Upper lobe of right lung (tissue), 1 donor: ENCODE measurements around the gene SFMBT2. TPM values are rescaled to one million over a fixed set of nuclear protein-coding genes. Genes with fewer than 3 reads are reported as not detected.

Experiments used
- ATAC-seq: fragments of 200-7000 bp; cut with Tn5 transposase; one replicate; pipeline ENCODE4 v1.9.1; 2020; ENCODE audit warnings: mild to moderate bottlenecking, moderate library complexity
- DNase-seq: peaks from one replicate; pipeline ENCODE4 v3.0.0-alpha.2; 2020
- H3K27ac ChIP-seq: fragments of 200-600 bp; one replicate; pipeline ENCODE4 v1.8.0; 2022
- H3K27me3 ChIP-seq: fragments of 200-600 bp; one replicate; pipeline ENCODE4 v1.8.0; 2022; ENCODE audit warnings: mild to moderate bottlenecking
- H3K36me3 ChIP-seq: fragments of 200-600 bp; one replicate; pipeline ENCODE4 v1.8.0; 2022
- H3K4me1 ChIP-seq: fragments of 200-600 bp; one replicate; pipeline ENCODE4 v1.8.0; 2022
- H3K4me3 ChIP-seq: fragments of 200-600 bp; one replicate; pipeline ENCODE4 v1.8.0; 2022; ENCODE audit warnings: mild to moderate bottlenecking
- H3K9me3 ChIP-seq: fragments of 200-600 bp; one replicate; pipeline ENCODE4 v1.8.0; 2022
- intact Hi-C: fragments of 100-400 bp; cut with DNase I; formaldehyde crosslinking; loops from one replicate; pipeline ENCODE4 v1.11.0; 2022
- total RNA-seq: library from RNA; stranded (reverse); fragmentation: NEBNext Ultra II Directional; extraction: Animal tissue kit (Norgen Biotek cat#: 25700); gene quantifications from one replicate; pipeline ENCODE4 v1.2.1, GENCODE V29; 2021
- TF ChIP-seq, protein P1 (sequence below): fragments of 200-600 bp; IDR thresholded peaks from one replicate; pipeline ENCODE4 v1.8.0; 2022; ENCODE audit warnings: antibody characterized with exemption
- donor health status: DM: no; HTN: yes; CAD: no; lungs with severe emphysema.

The SFMBT2 gene
- total RNA-seq, 1 donor from 2014 or later = 16.1 TPM

DNA sequence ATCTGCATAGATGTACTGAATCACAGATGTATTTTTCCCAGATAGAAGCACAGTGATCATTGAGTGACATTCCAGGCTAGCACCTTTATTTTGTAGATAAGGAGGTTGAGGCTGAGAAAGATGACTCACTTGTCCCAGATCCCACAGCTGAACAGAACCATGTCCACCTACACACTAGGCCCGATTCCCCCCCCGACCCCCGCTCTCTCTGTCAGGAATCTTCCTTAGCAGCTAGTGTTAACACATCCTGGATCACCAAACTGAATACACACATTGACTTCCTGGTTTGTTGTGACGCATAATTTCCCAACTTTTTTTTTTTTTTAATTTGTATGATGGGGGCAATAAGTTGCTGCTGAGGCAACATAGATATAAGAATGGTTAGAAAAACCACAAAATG lies 5.2 kb downstream of the SFMBT2 start:
- ATAC-seq (no peak), DNase-seq (no peak)
- peaks cover 25% of the 10 kb centered on the region for H3K4me1 ChIP-seq
- H3K27ac ChIP-seq = no peak overlapping the region
- intact Hi-C loops = loop anchor here (5.0 kb wide), 1 partner anchor 138 kb away; no protein-coding TSS in a partner anchor
- TF ChIP-seq, protein P1, sequence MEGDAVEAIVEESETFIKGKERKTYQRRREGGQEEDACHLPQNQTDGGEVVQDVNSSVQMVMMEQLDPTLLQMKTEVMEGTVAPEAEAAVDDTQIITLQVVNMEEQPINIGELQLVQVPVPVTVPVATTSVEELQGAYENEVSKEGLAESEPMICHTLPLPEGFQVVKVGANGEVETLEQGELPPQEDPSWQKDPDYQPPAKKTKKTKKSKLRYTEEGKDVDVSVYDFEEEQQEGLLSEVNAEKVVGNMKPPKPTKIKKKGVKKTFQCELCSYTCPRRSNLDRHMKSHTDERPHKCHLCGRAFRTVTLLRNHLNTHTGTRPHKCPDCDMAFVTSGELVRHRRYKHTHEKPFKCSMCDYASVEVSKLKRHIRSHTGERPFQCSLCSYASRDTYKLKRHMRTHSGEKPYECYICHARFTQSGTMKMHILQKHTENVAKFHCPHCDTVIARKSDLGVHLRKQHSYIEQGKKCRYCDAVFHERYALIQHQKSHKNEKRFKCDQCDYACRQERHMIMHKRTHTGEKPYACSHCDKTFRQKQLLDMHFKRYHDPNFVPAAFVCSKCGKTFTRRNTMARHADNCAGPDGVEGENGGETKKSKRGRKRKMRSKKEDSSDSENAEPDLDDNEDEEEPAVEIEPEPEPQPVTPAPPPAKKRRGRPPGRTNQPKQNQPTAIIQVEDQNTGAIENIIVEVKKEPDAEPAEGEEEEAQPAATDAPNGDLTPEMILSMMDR = no peak
- no peaks in the 10 kb centered on the region for H3K36me3 ChIP-seq
- no peak overlapping the region for H3K4me3 ChIP-seq
- no peaks in the 10 kb centered on the region for H3K27me3 ChIP-seq
- H3K9me3 ChIP-seq = no peaks in the 10 kb centered on the region

- DNase-seq (no peak), ATAC-seq (no peak)
- intact Hi-C loops = no loop called here
- Histone ChIP-seq H3K4me3 (no peak overlapping the region), H3K9me3 (no peaks in the 10 kb centered on the region), H3K36me3 (no peaks in the 10 kb centered on the region), H3K27me3 (no peaks in the 10 kb centered on the region), H3K4me1 (peaks cover 20% of the 10 kb centered on the region), H3K27ac (no peak overlapping the region)
- TF ChIP-seq, protein P1 = no peak
These were observed 7.2 kb downstream of the SFMBT2 start for GRCh38 chr10:7403620-7404019.

- intact Hi-C loops = no loop called here
- ATAC-seq (no peak), DNase-seq (no peak)
- TF ChIP-seq, protein P1 = no peak
- H3K27me3 ChIP-seq = no peaks in the 10 kb centered on the region
- no peaks in the 10 kb centered on the region for H3K36me3 ChIP-seq
- peaks cover 7% of the 10 kb centered on the region for H3K4me1 ChIP-seq
- no peak overlapping the region for H3K27ac ChIP-seq
- H3K9me3 ChIP-seq = no peaks in the 10 kb centered on the region
- H3K4me3 ChIP-seq = no peak overlapping the region
These were observed 9.1 kb downstream of the SFMBT2 start for GRCh38 chr10:7401782-7402181.

- ATAC-seq = no peak
- intact Hi-C loops = no loop called here
- Histone ChIP-seq H3K36me3 (no peaks in the 10 kb centered on the region), H3K4me1 (peaks cover 4% of the 10 kb centered on the region), H3K9me3 (no peaks in the 10 kb centered on the region), H3K4me3 (no peak overlapping the region), H3K27ac (no peak overlapping the region), H3K27me3 (no peaks in the 10 kb centered on the region)
- no peak for DNase-seq
- TF ChIP-seq, protein P1 = no peak
These were observed 9.7 kb downstream of the SFMBT2 start for GRCh38 chr10:7401156-7401555.

DNA sequence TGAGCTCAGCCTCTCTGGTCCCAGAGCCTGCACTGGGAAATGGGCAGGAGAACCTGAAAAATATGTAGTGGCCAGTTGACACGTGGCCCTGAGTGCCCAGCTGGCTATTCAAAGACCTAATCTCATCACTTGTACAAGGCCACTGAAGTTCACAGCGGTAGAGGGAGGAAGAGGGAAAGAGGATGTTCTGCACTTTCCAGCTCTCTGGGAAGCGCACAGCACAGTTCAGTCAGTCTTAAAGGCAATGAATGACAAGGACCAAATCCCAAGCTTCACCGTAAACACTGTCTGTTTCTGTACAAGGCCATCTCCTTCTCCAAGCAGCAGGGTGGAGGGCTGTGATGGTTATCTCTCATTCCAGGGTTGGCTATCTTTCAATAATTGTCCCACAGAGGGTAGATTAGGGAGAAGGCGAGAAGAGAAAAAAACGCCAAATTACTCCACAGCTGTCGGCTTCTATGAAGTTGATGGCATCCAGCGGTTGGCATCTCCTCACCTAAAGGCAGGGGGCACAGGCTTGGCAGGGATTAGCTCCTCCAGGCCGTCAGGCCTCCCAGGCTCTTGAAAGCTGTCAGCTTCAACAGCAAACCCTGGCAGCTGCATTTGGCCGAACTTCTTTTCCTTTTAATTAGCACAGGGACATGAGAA lies 10.6 kb downstream of the SFMBT2 start:
- no peaks in the 10 kb centered on the region for H3K9me3 ChIP-seq
- TF ChIP-seq, protein P1 = no peak

GRCh38 chr10:7399533-7399932 lies 11.3 kb downstream of the SFMBT2 start:
- no peak overlapping the region for H3K4me3 ChIP-seq
- intact Hi-C loops = no loop called here

More for the DNA sequence above, 10.6 kb downstream of the SFMBT2 start:
- no peaks in the 10 kb centered on the region for H3K36me3 ChIP-seq
- intact Hi-C loops = no loop called here
- DNase-seq (no peak), ATAC-seq (no peak)
- H3K4me3 ChIP-seq = no peak overlapping the region
- no peaks in the 10 kb centered on the region for H3K4me1 ChIP-seq
- H3K27me3 ChIP-seq = no peaks in the 10 kb centered on the region
- no peak overlapping the region for H3K27ac ChIP-seq

More at GRCh38 chr10:7399533-7399932, 11.3 kb downstream of the SFMBT2 start:
- TF ChIP-seq, protein P1 = no peak
- ATAC-seq (no peak), DNase-seq (no peak)
- H3K9me3 ChIP-seq = no peaks in the 10 kb centered on the region
- no peaks in the 10 kb centered on the region for H3K27me3 ChIP-seq
- no peak overlapping the region for H3K27ac ChIP-seq
- H3K36me3 ChIP-seq = no peaks in the 10 kb centered on the region
- H3K4me1 ChIP-seq = no peaks in the 10 kb centered on the region
